ENCODE measurements around the gene COQ5. TPM values are rescaled to one million over a fixed set of nuclear protein-coding genes. Genes with fewer than 3 reads are reported as not detected.

Gene COQ5
- total and polyA plus RNA-seq, 2 donors from 2014 or later: 26.5 to 60.8 TPM

- intact Hi-C loops (cut with DNase I): no loop called here
- DNase-seq (no peak), FAIRE-seq (no peak)
- no peaks in the 10 kb centered on the region for H3K27me3 ChIP-seq (ENCODE audit: control insufficient read depth, insufficient read depth, low read length)
- no peak overlapping the region for H3K9ac ChIP-seq (ENCODE audit: low read length in 3 of 3)
- H3K9me3 ChIP-seq (ENCODE audit: control insufficient read depth in 2 of 3, insufficient read depth in 1 of 3, low read length in 3 of 3): no peaks in the 10 kb centered on the region
- peaks cover 9 to 26% (median 22%) of the 10 kb centered on the region in 3 donors for H3K36me3 ChIP-seq (ENCODE audit: control insufficient read depth in 2 of 3, insufficient read depth in 3 of 3, low read length in 3 of 3)
- no peak overlapping the region for H3K27ac ChIP-seq (ENCODE audit: low read depth in 2 of 2, low read length in 2 of 2)
- no peak for TF ChIP-seq CTCF (IDR thresholded peaks at IDR 0.05; ENCODE audit: borderline replicate concordance, extremely low read depth, insufficient read depth)
- no peak overlapping the region for H3K4me3 ChIP-seq (ENCODE audit: low read length in 3 of 3)
- H3K4me1 ChIP-seq (ENCODE audit: control insufficient read depth in 2 of 3, insufficient read depth in 2 of 3, low read depth in 1 of 3, low read length in 3 of 3): no peaks in the 10 kb centered on the region
These were observed 73.7 kb downstream of the COQ5 start for GRCh38 chr12:120455302-120455701.

GRCh38 chr12:120453977-120454376 is 75.0 kb downstream of the COQ5 start:
- Histone ChIP-seq H3K27ac (ENCODE audit: low read depth in 2 of 2, low read length in 2 of 2) (no peak overlapping the region), H3K9ac (ENCODE audit: low read length in 3 of 3) (no peak overlapping the region), H3K9me3 (ENCODE audit: control insufficient read depth in 2 of 3, insufficient read depth in 1 of 3, low read length in 3 of 3) (no peaks in the 10 kb centered on the region), H3K36me3 (ENCODE audit: control insufficient read depth in 2 of 3, insufficient read depth in 3 of 3, low read length in 3 of 3) (peaks cover 6 to 19% (median 16%) of the 10 kb centered on the region in 3 donors), H3K27me3 (ENCODE audit: control insufficient read depth, insufficient read depth, low read length) (no peaks in the 10 kb centered on the region), H3K4me1 (ENCODE audit: control insufficient read depth in 2 of 3, insufficient read depth in 2 of 3, low read depth in 1 of 3, low read length in 3 of 3) (peaks cover 0 to 3% (median 3%) of the 10 kb centered on the region in 3 donors), H3K4me3 (ENCODE audit: low read length in 3 of 3) (no peak overlapping the region)
- TF ChIP-seq CTCF (IDR thresholded peaks at IDR 0.05; ENCODE audit: borderline replicate concordance, extremely low read depth, insufficient read depth): peak; percentile 29
- no peak for FAIRE-seq
- DNase-seq: no peak
- intact Hi-C loops (cut with DNase I): no loop called here

Other genes starting within 250 kb of the COQ5 start
- 18,412 TPM for gene RNU4-2, start 237.3 kb downstream of the COQ5 start, total RNA-seq
- not detected for gene RNU4-2, start 237.3 kb downstream of the COQ5 start, polyA plus RNA-seq (ENCODE audit: insufficient read depth, low read depth, low replicate concordance)
- 3,016 TPM for gene RNU4-1, start 235.9 kb downstream of the COQ5 start, total RNA-seq
- gene RNU4-1, start 235.9 kb downstream of the COQ5 start, polyA plus RNA-seq (ENCODE audit: insufficient read depth, low read depth, low replicate concordance): not detected
- 1.5 TPM for gene SIRT4, start 226.8 kb downstream of the COQ5 start, total RNA-seq
- gene SIRT4, start 226.8 kb downstream of the COQ5 start, polyA plus RNA-seq (ENCODE audit: insufficient read depth, low read depth, low replicate concordance): 8.1 TPM
- gene PLA2G1B, start 201.4 kb downstream of the COQ5 start, total RNA-seq: not detected
- gene PLA2G1B, start 201.4 kb downstream of the COQ5 start, polyA plus RNA-seq (ENCODE audit: insufficient read depth, low read depth, low replicate concordance): not detected
- gene MSI1, start 160.0 kb downstream of the COQ5 start, total RNA-seq: 1.3 TPM
- 0.80 TPM for gene MSI1, start 160.0 kb downstream of the COQ5 start, polyA plus RNA-seq (ENCODE audit: insufficient read depth, low read depth, low replicate concordance)
- 331 TPM for gene COX6A1, start 91.0 kb downstream of the COQ5 start, total RNA-seq
- gene COX6A1, start 91.0 kb downstream of the COQ5 start, polyA plus RNA-seq (ENCODE audit: insufficient read depth, low read depth, low replicate concordance): 1,697 TPM
- gene TRIAP1, start 82.8 kb downstream of the COQ5 start, total RNA-seq: 15.6 TPM
- 28.2 TPM for gene TRIAP1, start 82.8 kb downstream of the COQ5 start, polyA plus RNA-seq (ENCODE audit: insufficient read depth, low read depth, low replicate concordance)
- 39.4 TPM for gene GATC, start 82.7 kb downstream of the COQ5 start, total RNA-seq
- gene GATC, start 82.7 kb downstream of the COQ5 start, polyA plus RNA-seq (ENCODE audit: insufficient read depth, low read depth, low replicate concordance): 13.7 TPM
- gene SRSF9, start 59.4 kb downstream of the COQ5 start, total RNA-seq: 144 TPM
- 151 TPM for gene SRSF9, start 59.4 kb downstream of the COQ5 start, polyA plus RNA-seq (ENCODE audit: insufficient read depth, low read depth, low replicate concordance)
- 258 TPM for gene DYNLL1, start 33.0 kb downstream of the COQ5 start, total RNA-seq
- gene DYNLL1, start 33.0 kb downstream of the COQ5 start, polyA plus RNA-seq (ENCODE audit: insufficient read depth, low read depth, low replicate concordance): 757 TPM
- 229 TPM for gene RNF10, start 5.2 kb upstream of the COQ5 start, total RNA-seq
- 220 TPM for gene RNF10, start 5.2 kb upstream of the COQ5 start, polyA plus RNA-seq (ENCODE audit: insufficient read depth, low read depth, low replicate concordance)
- gene POP5, start 52.2 kb upstream of the COQ5 start, total RNA-seq: 50.0 TPM
- gene POP5, start 52.2 kb upstream of the COQ5 start, polyA plus RNA-seq (ENCODE audit: insufficient read depth, low read depth, low replicate concordance): 111 TPM
- 2.0 TPM for gene CABP1, start 111.5 kb upstream of the COQ5 start, total RNA-seq
- gene CABP1, start 111.5 kb upstream of the COQ5 start, polyA plus RNA-seq (ENCODE audit: insufficient read depth, low read depth, low replicate concordance): 24.1 TPM
- gene MLEC, start 158.0 kb upstream of the COQ5 start, total RNA-seq: 146 TPM
- gene MLEC, start 158.0 kb upstream of the COQ5 start, polyA plus RNA-seq (ENCODE audit: insufficient read depth, low read depth, low replicate concordance): 60.3 TPM
- gene UNC119B, start 181.3 kb upstream of the COQ5 start, total RNA-seq: 44.5 TPM
- gene UNC119B, start 181.3 kb upstream of the COQ5 start, polyA plus RNA-seq (ENCODE audit: insufficient read depth, low read depth, low replicate concordance): 29.4 TPM
- 24.4 TPM for gene ACADS, start 196.7 kb upstream of the COQ5 start, total RNA-seq
- gene ACADS, start 196.7 kb upstream of the COQ5 start, polyA plus RNA-seq (ENCODE audit: insufficient read depth, low read depth, low replicate concordance): 133 TPM

Measured in kidney (tissue), 14 donors.